HL-60 (cell line): ENCODE measurements around the gene NOS1AP.

Experiments used
- CTCF ChIP-seq: IDR thresholded peaks from one replicate; pipeline ENCODE4 v1.5.1; 2011; ENCODE audit warnings: low read length, control low read depth, inconsistent platforms; ENCODE audit not compliant: insufficient read depth
- POLR2AphosphoS5 ChIP-seq: IDR thresholded peaks from 2 replicates; pipeline ENCODE4 v1.6.1; 2012; ENCODE audit warnings: low read depth
- REST ChIP-seq: IDR thresholded peaks from 2 replicates; pipeline ENCODE4 v1.6.1; 2012; ENCODE audit warnings: low read depth; ENCODE audit not compliant: insufficient replicate concordance

GRCh38 chr1:162390396-162391185, 321.1 kb downstream of the NOS1AP start:
- TF ChIP-seq CTCF, result no peak
- no peak for TF ChIP-seq POLR2AphosphoS5
- TF ChIP-seq REST, result no peak
